Naive thymus-derived CD4-positive, alpha-beta T cell (primary cell): ENCODE results near the gene ASB7. TPM values are rescaled to one million over a fixed set of nuclear protein-coding genes. Genes with fewer than 3 reads are reported as not detected.

Source experiments
- ATAC-seq: fragments of 150-1000 bp; cut with Tn5 transposase; 2 replicates; pipeline ENCODE4 v1.10.0; 2021; ENCODE audit warnings: mild to moderate bottlenecking, moderate library complexity
- CTCF ChIA-PET: fragments of 350-600 bp; sonication (Branson Sonifier 250); formaldehyde crosslinking; loops from one replicate; lab custom pipeline; 2021; ENCODE audit warnings: antibody characterized with exemption; lab: Charles Lee
- POLR2A ChIA-PET: fragments of 350-600 bp; sonication (Branson Sonifier 250); formaldehyde crosslinking; loops from one replicate; lab custom pipeline; 2021; ENCODE audit warnings: antibody characterized with exemption, inconsistent platforms; lab: Charles Lee
- DNase-seq, 9 donors: peaks; one replicate each; pipeline versions ENCODE4 v3.0.0 to v3.0.0-alpha.2; 2020 to 2022; ENCODE audit warnings: mixed read lengths in 1 of 9
- H3K27ac ChIP-seq: one replicate; pipeline ENCODE4 v1.7.0; 2013; ENCODE audit warnings: mild to moderate bottlenecking, low read depth, low read length, moderate library complexity
- H3K27me3 ChIP-seq, 2 donors: one replicate each; pipeline ENCODE4 v1.7.0; 2013; ENCODE audit warnings: low read length in 2 of 2, mild to moderate bottlenecking in 2 of 2, moderate library complexity in 2 of 2; ENCODE audit not compliant: control insufficient read depth in 2 of 2, insufficient read depth in 2 of 2
- H3K36me3 ChIP-seq, 3 experiments: 1 replicate in 2 of 3; 2 replicates in 1 of 3; pipeline ENCODE4 v1.7.0; 2013; ENCODE audit warnings: low read length in 3 of 3, mild to moderate bottlenecking in 3 of 3, moderate library complexity in 1 of 3; ENCODE audit not compliant: insufficient read depth in 3 of 3, control insufficient read depth in 2 of 3
- H3K4me1 ChIP-seq, 2 donors: one replicate each; pipeline ENCODE4 v1.7.0; 2013; ENCODE audit warnings: low read length in 2 of 2, mild to moderate bottlenecking in 2 of 2, moderate library complexity in 1 of 2; ENCODE audit not compliant: control insufficient read depth in 2 of 2, insufficient read depth in 2 of 2
- H3K4me3 ChIP-seq: 2 replicates; pipeline ENCODE4 v1.7.0; 2013; ENCODE audit warnings: mild to moderate bottlenecking, low read length
- H3K9me3 ChIP-seq, 3 experiments: 1 replicate in 2 of 3; 2 replicates in 1 of 3; pipeline ENCODE4 v1.7.0; 2013; ENCODE audit warnings: low read length in 3 of 3; ENCODE audit not compliant: control insufficient read depth in 2 of 3
- H3K27ac Mint-ChIP-seq, 9 donors: one replicate each; pipeline ENCODE4 v1.8.0; 2020 to 2022; ENCODE audit warnings: mixed read lengths in 9 of 9, mild to moderate bottlenecking in 8 of 9, moderate library complexity in 5 of 9, inconsistent platforms in 2 of 9
- H3K27me3 Mint-ChIP-seq, 5 donors: one replicate each; pipeline ENCODE4 v1.8.0; 2021 to 2022; ENCODE audit warnings: mixed read lengths in 5 of 5, mild to moderate bottlenecking in 1 of 5
- H3K36me3 Mint-ChIP-seq, 5 donors: one replicate each; pipeline ENCODE4 v1.8.0; 2020 to 2022; ENCODE audit warnings: mixed read lengths in 5 of 5, mild to moderate bottlenecking in 3 of 5, inconsistent platforms in 1 of 5
- H3K4me1 Mint-ChIP-seq, 7 donors: one replicate each; pipeline ENCODE4 v1.8.0; 2020 to 2022; ENCODE audit warnings: mixed read lengths in 7 of 7, mild to moderate bottlenecking in 3 of 7, inconsistent platforms in 1 of 7
- H3K4me3 Mint-ChIP-seq, 10 donors: one replicate each; pipeline ENCODE4 v1.8.0; 2020 to 2022; ENCODE audit warnings: mild to moderate bottlenecking in 10 of 10, mixed read lengths in 10 of 10, moderate library complexity in 6 of 10, inconsistent platforms in 2 of 10
- H3K9me3 Mint-ChIP-seq, 11 donors: one replicate each; pipeline ENCODE4 v1.8.0; 2020 to 2022; ENCODE audit warnings: mixed read lengths in 11 of 11, mild to moderate bottlenecking in 4 of 11, inconsistent platforms in 1 of 11, moderate library complexity in 1 of 11
- intact Hi-C, 2 donors: fragments of 100-400 bp; cut with micrococcal nuclease; formaldehyde crosslinking; loops; one replicate each; pipeline ENCODE4 v1.15.1; 2023
- polyA plus RNA-seq, 2 donors: library from polyadenylated mRNA; unstranded; fragments of 300-500 nt; fragmentation: Illumina TruSeq; gene quantifications; one replicate each; pipeline ENCODE4 v1.2.3, GENCODE V29; 2021
- total RNA-seq, 6 experiments: library from RNA in 5 of 6; stranded (reverse) in 5 of 6; gene quantifications; 1 replicate in 5 of 6; 2 replicates in 1 of 6; pipeline ENCODE4 v1.2.3 and lab custom pipeline; 2021 to 2026

The ASB7 gene
- total and polyA plus RNA-seq, 7 experiments from 2014 or later = 11.8 to 27.2 (median 17.6) TPM

- Mint-ChIP-seq H3K27me3 (no peaks in the 10 kb centered on the region), H3K4me1 (peaks cover 18 to 65% (median 58%) of the 10 kb centered on the region in 7 donors), H3K9me3 (no peaks in the 10 kb centered on the region), H3K4me3 (no peak overlapping the region), H3K27ac (no peak overlapping the region), H3K36me3 (peaks cover 0 to 8% (median 5%) of the 10 kb centered on the region in 5 donors)
- POLR2A ChIA-PET = no interaction called here
- intact Hi-C loops = no loop called here
- H3K4me3 ChIP-seq = no peak overlapping the region
- ATAC-seq (no peak), DNase-seq (no peak)
- CTCF ChIA-PET = no interaction called here
- H3K36me3 ChIP-seq = peaks cover 0 to 2% (median 0%) of the 10 kb centered on the region in 3 experiments
- no peaks in the 10 kb centered on the region for H3K27me3 ChIP-seq
- H3K27ac ChIP-seq = no peak overlapping the region
- H3K4me1 ChIP-seq = peaks cover 0 to 8% of the 10 kb centered on the region in 2 donors
- H3K9me3 ChIP-seq = no peaks in the 10 kb centered on the region
These were observed 40.6 kb downstream of the ASB7 start for GRCh38 chr15:100642950-100643338.

- ChIA-PET CTCF (no interaction called here), POLR2A (interaction anchor here (0.5 kb wide), 1 partner anchor 14 kb away, joined by 3 read pairs; no protein-coding TSS in a partner anchor)
- DNase-seq (no peak), ATAC-seq (no peak)
- peak overlapping the region in 3 of 9 donors; percentile 12 to 28 (median 18) for H3K27ac Mint-ChIP-seq
- Histone ChIP-seq H3K27me3 (no peaks in the 10 kb centered on the region), H3K9me3 (no peaks in the 10 kb centered on the region), H3K4me3 (no peak overlapping the region), H3K4me1 (peaks cover 0 to 8% of the 10 kb centered on the region in 2 donors), H3K27ac (no peak overlapping the region), H3K36me3 (peaks cover 0 to 12% (median 4%) of the 10 kb centered on the region in 3 experiments)
- no peak overlapping the region for H3K4me3 Mint-ChIP-seq
- no peaks in the 10 kb centered on the region for H3K9me3 Mint-ChIP-seq
- intact Hi-C loops = no loop called here
- H3K36me3 Mint-ChIP-seq = peaks cover 0 to 7% (median 0%) of the 10 kb centered on the region in 5 donors
- peaks cover 14 to 45% (median 39%) of the 10 kb centered on the region in 7 donors for H3K4me1 Mint-ChIP-seq
- H3K27me3 Mint-ChIP-seq = no peaks in the 10 kb centered on the region
These were observed 43.3 kb downstream of the ASB7 start for GRCh38 chr15:100645671-100646070.

GRCh38 chr15:100648951-100649350 is 46.6 kb downstream of the ASB7 start:
- Histone ChIP-seq H3K9me3 (no peaks in the 10 kb centered on the region), H3K27me3 (no peaks in the 10 kb centered on the region), H3K4me1 (no peaks in the 10 kb centered on the region), H3K27ac (no peak overlapping the region), H3K36me3 (peaks cover 0 to 21% (median 4%) of the 10 kb centered on the region in 3 experiments), H3K4me3 (no peak overlapping the region)
- ATAC-seq = no peak
- DNase-seq = no peak
- peaks cover 0 to 14% (median 4%) of the 10 kb centered on the region in 5 donors for H3K36me3 Mint-ChIP-seq
- ChIA-PET POLR2A (no interaction called here), CTCF (no interaction called here)
- H3K4me1 Mint-ChIP-seq = peaks cover 2 to 21% (median 14%) of the 10 kb centered on the region in 7 donors
- H3K27me3 Mint-ChIP-seq = no peaks in the 10 kb centered on the region
- H3K9me3 Mint-ChIP-seq = peaks cover 0 to 2% (median 0%) of the 10 kb centered on the region in 11 donors
- no peak overlapping the region for H3K27ac Mint-ChIP-seq
- no peak overlapping the region for H3K4me3 Mint-ChIP-seq
- intact Hi-C loops = no loop called here

- Histone ChIP-seq H3K27me3 (no peaks in the 10 kb centered on the region), H3K9me3 (no peaks in the 10 kb centered on the region), H3K36me3 (peaks cover 0 to 21% (median 4%) of the 10 kb centered on the region in 3 experiments), H3K4me3 (no peak overlapping the region), H3K27ac (no peak overlapping the region), H3K4me1 (no peaks in the 10 kb centered on the region)
- ChIA-PET POLR2A (no interaction called here), CTCF (interaction anchor here (0.5 to 1.9 kb wide), 3 partner anchors 46 to 894 kb away, joined by 3 to 6 read pairs (median 4); no protein-coding TSS in a partner anchor)
- Mint-ChIP-seq H3K4me3 (no peak overlapping the region), H3K27ac (peak overlapping the region in 2 of 9 donors; percentile 1 to 40), H3K9me3 (peaks cover 0 to 2% (median 0%) of the 10 kb centered on the region in 11 donors), H3K4me1 (peaks cover 0 to 15% (median 4%) of the 10 kb centered on the region in 7 donors), H3K27me3 (no peaks in the 10 kb centered on the region), H3K36me3 (peaks cover 0 to 17% (median 4%) of the 10 kb centered on the region in 5 donors)
- ATAC-seq (no peak), DNase-seq (no peak)
- intact Hi-C loops = loop anchor here in 1 of 2 donors (1.0 kb wide), 1 partner anchor 300 kb away; no protein-coding TSS in a partner anchor
These were observed 48.3 kb downstream of the ASB7 start for GRCh38 chr15:100650685-100651084.

- Histone ChIP-seq H3K4me1 (no peaks in the 10 kb centered on the region), H3K36me3 (peaks cover 0 to 21% (median 4%) of the 10 kb centered on the region in 3 experiments), H3K9me3 (no peaks in the 10 kb centered on the region), H3K27me3 (no peaks in the 10 kb centered on the region), H3K4me3 (no peak overlapping the region), H3K27ac (no peak overlapping the region)
- intact Hi-C loops = no loop called here
- POLR2A ChIA-PET = no interaction called here
- no peaks in the 10 kb centered on the region for H3K27me3 Mint-ChIP-seq
- CTCF ChIA-PET = interaction anchor here (1.9 kb wide), 1 partner anchor 301 kb away, joined by 6 read pairs; no protein-coding TSS in a partner anchor
- peaks cover 0 to 9% (median 0%) of the 10 kb centered on the region in 7 donors for H3K4me1 Mint-ChIP-seq
- no peak for DNase-seq
- peak overlapping the region in 2 of 9 donors; percentile 40 to 65 for H3K27ac Mint-ChIP-seq
- no peak for ATAC-seq
- no peak overlapping the region for H3K4me3 Mint-ChIP-seq
- H3K9me3 Mint-ChIP-seq = peaks cover 0 to 2% (median 0%) of the 10 kb centered on the region in 11 donors
- peaks cover 0 to 17% (median 4%) of the 10 kb centered on the region in 5 donors for H3K36me3 Mint-ChIP-seq
These were observed 48.9 kb downstream of the ASB7 start for GRCh38 chr15:100651253-100651652.

GRCh38 chr15:100652116-100652515 is 49.7 kb downstream of the ASB7 start:
- Mint-ChIP-seq H3K4me1 (peaks cover 0 to 1% (median 0%) of the 10 kb centered on the region in 7 donors), H3K27ac (peak overlapping the region in 1 of 9 donors; percentile 67)
- CTCF ChIA-PET = no interaction called here

More at GRCh38 chr15:100652116-100652515, 49.7 kb downstream of the ASB7 start:
- DNase-seq = no peak
- Histone ChIP-seq H3K4me1 (no peaks in the 10 kb centered on the region), H3K9me3 (no peaks in the 10 kb centered on the region), H3K4me3 (no peak overlapping the region), H3K36me3 (peaks cover 0 to 21% (median 4%) of the 10 kb centered on the region in 3 experiments), H3K27me3 (no peaks in the 10 kb centered on the region), H3K27ac (no peak overlapping the region)
- Mint-ChIP-seq H3K9me3 (peaks cover 0 to 2% (median 0%) of the 10 kb centered on the region in 11 donors), H3K27me3 (no peaks in the 10 kb centered on the region), H3K36me3 (peaks cover 0 to 17% (median 4%) of the 10 kb centered on the region in 5 donors), H3K4me3 (no peak overlapping the region)
- ATAC-seq = no peak
- POLR2A ChIA-PET = no interaction called here
- intact Hi-C loops = no loop called here
